H54 (cell line): ENCODE results near the gene MCM10.
A peak's percentile ranks its signal among the peaks of the same experiment; 100 is the strongest.

Experiments
- DNase-seq: peaks from one replicate; pipeline ENCODE4 v3.0.0; 2011; ENCODE audit warnings: low spot score, mixed read lengths; ENCODE audit not compliant: insufficient read length
- FAIRE-seq: peaks from 3 replicates; lab custom pipeline; 2011; peaks lifted over from hg19 to GRCh38; lab: Jason Lieb, UNC
- POLR2A ChIP-seq: IDR thresholded peaks from 2 replicates; pipeline ENCODE4 v1.6.1; 2011; ENCODE audit warnings: low read depth, mild to moderate bottlenecking, low read length

MCM10 gene

GRCh38 chr10:13160934-13161856 is at the start of gene MCM10:
MCM10 (plus strand) TSS chr10:13161558; CDS start chr10:13164203, 2,645 bp downstream.
- DNase-seq, result peak; percentile 98
- peak; percentile 53; the same call in 1 of the 2 replicates for TF ChIP-seq POLR2A
- peak; percentile 99 for FAIRE-seq

- TF ChIP-seq POLR2A, result no peak
- FAIRE-seq (no peak), DNase-seq (no peak)
These were observed 47.8 kb upstream of the MCM10 start for GRCh38 chr10:13113544-13113943.

- FAIRE-seq, result no peak
- no peak for TF ChIP-seq POLR2A
- DNase-seq, result no peak
These were observed 45.2 kb upstream of the MCM10 start for GRCh38 chr10:13115832-13116803.

- no peak for TF ChIP-seq POLR2A
- no peak for FAIRE-seq
- DNase-seq, result no peak
These were observed 43.2 kb upstream of the MCM10 start for GRCh38 chr10:13117841-13118783.

GRCh38 chr10:13118784-13119410 is 42.5 kb upstream of the MCM10 start:
- DNase-seq (no peak), FAIRE-seq (no peak)
- TF ChIP-seq POLR2A, result no peak

GRCh38 chr10:13120786-13121499 is 40.4 kb upstream of the MCM10 start:
- TF ChIP-seq POLR2A, result no peak
- DNase-seq, result no peak
- no peak for FAIRE-seq

- FAIRE-seq, result no peak
- DNase-seq, result no peak
- no peak for TF ChIP-seq POLR2A
These were observed 39.9 kb upstream of the MCM10 start for GRCh38 chr10:13121500-13121854.

GRCh38 chr10:13136651-13137050 is 24.7 kb upstream of the MCM10 start:
- no peak for FAIRE-seq
- no peak for DNase-seq
- TF ChIP-seq POLR2A, result no peak

GRCh38 chr10:13139150-13139549 is 22.2 kb upstream of the MCM10 start:
- no peak for FAIRE-seq
- TF ChIP-seq POLR2A, result no peak
- DNase-seq, result no peak

- DNase-seq, result no peak
- TF ChIP-seq POLR2A, result no peak
- FAIRE-seq, result no peak
These were observed 21.7 kb upstream of the MCM10 start for GRCh38 chr10:13139676-13140075.

- FAIRE-seq (no peak), DNase-seq (no peak)
These were observed 20.6 kb upstream of the MCM10 start for GRCh38 chr10:13140627-13141190.

GRCh38 chr10:13143766-13144165 is 17.6 kb upstream of the MCM10 start:
- DNase-seq (no peak), FAIRE-seq (no peak)

More at GRCh38 chr10:13140627-13141190, 20.6 kb upstream of the MCM10 start:
- no peak for TF ChIP-seq POLR2A

More at GRCh38 chr10:13143766-13144165, 17.6 kb upstream of the MCM10 start:
- no peak for TF ChIP-seq POLR2A
